ENCODE measurements around the gene SLC39A7.

Gene SLC39A7

DNA sequence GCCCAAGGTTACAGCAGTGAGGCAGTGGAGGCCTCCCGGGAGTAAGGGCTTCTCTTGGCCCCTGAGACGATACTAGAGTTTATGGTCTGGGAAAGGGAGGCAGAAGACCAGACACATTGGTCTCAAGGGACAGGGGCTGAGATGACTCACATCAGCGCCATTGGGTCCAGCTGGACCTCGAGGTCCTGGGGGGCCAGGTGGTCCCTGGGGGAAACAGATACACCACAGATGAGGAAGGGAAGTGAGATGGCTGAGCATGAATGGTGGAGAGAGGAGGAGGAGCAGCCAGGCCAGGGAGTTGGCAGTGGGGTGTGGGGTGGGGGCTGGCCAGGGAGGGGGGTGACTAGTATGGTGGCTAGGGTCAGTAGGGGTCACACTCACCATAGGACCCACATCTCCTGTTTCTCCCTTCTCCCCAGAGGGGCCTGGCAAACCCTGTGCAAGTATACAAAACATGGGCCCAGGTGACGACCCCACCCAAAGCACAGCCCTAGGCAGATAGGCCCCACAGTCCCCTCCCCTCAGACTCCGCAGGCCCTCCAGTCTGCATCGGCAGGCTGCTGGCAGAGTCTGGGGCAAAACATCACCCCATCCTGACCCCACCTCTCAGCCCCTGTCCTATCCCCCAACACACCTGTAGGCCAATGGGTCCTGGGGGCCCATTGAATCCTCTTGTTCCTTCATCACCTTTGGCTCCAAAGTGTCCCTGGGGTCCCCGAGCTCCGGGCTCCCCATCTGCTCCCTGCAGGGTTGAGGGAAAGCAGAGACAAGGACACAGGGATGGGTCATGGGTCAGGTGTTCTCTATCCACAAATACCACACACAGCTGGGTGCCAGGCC lies 30.3 kb upstream of the SLC39A7 start:
- no peak for DNase-seq

DNA sequence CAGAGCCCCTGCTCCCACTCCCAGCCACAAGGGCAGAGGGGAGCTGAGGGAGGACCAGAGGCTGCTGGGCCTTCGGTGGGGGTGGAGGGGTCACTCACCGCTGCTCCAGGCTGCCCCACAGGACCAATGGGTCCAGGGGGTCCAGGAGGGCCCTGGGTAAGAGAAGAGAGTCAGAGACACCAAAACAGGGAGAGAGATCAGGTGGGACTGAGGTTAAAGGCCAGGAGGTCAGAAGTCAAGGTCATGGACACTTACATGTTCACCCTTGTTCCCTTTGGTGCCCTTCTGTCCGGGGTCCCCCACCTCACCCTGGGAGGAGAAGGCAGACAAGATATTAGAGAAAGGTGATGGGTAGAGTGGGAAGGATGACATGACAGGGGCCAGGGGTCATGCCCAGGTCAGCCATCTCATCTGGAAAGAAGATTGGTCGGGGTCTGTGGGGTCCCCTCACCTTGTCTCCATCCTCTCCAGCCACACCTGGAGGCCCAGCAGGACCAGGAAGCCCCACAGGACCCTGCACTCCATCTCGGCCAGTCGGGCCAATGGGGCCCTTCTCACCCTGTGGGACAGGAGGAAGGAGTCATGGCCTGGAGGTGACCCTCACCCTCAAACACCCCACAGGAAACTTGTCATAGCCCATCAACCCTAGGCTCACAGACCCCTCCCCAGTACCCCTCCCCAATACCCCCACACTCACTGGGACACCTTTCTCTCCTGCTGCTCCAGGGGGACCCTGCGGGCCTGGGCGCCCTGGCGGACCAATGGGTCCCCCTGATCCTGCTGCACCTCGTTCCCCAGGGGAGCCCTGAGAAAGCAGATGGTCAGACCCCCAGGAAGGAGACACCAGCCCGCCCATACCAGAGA lies 29.4 kb upstream of the SLC39A7 start:
- no peak for DNase-seq

DNA sequence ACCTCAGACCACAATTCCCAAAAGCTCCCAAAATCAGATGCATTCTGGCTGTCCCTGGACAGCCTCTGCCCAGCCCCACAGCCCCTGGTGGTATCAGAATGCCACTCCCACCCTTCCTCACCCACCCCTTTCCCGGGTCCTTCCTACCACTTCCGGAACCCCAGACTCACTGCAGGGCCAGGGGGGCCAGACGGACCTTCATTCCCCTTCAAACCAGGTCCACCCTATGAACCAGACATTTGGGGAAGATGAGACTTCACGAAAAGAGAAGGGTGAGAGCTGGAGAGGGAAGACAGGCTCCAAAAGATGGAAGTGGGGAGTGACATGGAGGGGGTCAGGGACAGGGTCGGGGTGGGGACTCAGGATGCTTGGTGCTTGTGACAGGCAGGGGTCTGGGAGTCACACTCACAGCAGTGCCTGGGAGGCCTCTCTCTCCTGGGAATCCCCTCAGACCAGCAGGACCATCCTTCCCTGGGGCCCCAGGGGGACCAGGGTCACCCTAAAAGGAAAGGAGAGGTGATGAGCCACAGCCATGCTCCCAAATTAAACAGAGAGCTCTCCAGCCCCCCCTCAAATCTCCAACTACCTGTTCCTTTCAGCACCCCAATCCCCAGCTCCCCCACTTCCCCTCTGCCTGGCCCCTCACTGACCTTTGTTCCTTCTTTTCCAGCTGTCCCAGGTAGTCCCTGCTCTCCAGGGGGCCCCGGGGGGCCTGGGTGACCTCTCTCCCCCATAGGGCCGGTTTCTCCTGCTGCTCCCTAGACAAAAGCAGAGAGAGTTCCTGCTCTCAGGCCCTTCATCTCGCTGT lies 28.6 kb upstream of the SLC39A7 start:
- DNase-seq, result no peak

DNA sequence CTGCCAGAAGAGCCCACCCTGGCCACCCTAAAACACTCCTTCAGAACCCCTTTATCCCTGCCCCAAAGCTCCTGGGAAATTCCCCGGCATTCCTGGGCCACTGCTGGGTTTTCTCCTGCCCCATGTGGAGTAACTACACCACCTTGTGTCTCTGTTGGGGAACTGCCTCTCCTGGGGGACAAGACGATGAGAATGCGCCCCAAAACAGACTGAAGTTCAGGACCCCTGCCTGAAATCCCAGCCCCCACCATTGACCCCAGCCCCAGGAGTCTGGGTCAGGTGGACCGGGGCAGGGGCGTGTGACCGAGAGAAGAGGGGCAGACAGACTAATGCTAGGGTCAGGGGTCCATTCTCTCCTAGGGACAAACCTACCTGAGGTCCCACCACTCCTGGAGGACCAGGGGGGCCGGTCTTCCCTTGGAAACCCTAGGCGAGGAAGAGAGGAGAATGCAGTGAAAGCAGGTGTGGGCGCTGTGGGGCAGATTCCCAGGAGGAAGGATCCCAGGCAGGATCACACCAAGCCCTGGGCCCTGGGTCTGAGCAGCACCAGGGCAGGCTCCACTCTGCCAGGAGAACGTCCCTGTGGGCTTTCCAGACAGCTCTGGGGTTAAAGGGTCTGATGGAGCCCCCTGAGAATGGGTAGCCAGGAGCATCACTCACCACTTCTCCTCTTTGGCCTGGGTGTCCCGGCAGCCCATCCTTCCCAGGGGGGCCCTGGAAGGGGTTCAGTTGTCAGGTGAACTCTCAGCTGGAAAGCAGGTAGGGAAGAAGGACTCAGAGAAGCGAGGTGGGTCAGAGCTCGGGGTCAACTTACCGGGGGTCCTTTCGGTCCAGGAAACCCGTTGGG lies 27.8 kb upstream of the SLC39A7 start:
- no peak for DNase-seq

DNA sequence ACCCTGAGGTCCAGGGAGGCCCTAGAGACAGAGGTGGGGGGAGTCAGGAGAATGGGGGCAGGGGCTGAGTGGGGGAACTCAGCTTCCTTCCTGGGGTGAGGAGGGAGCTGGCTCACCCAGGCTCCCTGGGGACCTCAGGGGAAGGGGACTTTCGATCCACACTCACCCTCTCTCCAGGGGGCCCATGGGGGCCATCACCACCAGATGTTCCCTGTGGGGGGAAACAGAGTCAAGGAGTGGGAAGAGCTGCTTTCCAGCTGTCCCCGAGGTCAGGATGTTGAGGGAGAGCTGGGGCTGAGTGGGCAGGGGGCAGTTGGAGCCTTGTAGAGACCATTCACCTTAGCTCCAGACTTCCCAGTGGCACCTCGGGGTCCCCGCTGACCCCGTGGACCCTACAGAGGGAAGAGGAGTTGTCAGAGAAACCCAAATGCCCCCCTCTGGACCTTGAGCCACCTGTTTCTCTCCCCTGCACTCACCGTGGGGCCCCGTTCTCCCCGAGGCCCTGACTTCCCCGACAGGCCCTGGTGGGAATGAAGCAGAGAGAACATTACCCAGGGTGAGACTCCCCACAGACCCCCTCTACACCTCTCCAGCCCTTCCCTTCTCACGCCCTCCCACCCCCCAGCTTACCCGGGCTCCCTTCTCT lies 27.0 kb upstream of the SLC39A7 start:
- DNase-seq, result no peak

DNA sequence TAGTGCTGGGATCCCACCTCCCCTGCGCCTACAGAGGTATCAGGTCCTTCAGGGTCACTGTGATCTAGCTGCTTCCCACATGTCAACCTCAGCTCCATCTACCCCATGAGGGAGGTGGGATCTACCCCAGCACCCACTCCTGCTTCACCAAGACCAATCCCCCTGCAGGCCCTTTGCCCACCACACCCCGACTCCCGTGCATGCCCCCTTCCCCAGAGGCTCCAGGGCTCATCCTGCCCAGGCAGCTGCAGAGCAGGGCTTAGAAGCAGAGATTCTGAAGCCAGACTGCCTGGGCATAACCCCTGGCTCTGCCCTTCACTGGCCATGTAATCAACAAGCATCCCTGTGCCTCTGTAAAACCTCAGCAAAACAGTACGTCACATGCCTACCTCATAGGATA lies 25.9 kb upstream of the SLC39A7 start:
- no peak for DNase-seq

DNA sequence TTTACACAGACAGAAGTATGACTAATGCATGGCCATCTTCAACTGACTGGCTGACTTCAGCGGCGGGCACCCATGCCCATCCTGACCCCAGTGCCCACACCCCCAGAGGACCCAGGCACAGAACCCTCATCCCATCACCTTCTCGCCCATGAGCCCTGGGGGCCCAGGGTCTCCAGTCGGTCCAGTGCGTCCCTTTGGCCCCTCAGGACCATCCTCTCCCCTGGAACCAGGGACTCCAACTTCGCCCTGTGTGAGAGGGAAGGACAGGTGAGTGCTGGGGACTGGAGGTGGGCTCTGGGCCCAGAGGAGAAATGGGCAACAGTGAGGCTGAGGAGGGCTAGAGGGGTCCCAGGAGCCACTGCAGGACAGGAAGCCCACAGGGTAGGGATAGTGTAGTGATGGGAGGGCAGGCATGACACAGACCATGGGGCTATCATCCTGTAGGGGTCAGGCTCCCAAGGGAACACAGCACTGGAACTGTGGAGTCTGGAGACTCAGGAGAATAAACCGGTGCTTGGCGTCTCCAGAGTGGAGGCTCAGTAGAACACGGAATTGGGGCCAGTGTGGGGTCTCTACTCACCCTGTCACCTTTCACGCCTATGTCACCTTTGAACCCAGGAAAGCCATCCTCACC lies 25.1 kb upstream of the SLC39A7 start:
- no peak for DNase-seq

DNA sequence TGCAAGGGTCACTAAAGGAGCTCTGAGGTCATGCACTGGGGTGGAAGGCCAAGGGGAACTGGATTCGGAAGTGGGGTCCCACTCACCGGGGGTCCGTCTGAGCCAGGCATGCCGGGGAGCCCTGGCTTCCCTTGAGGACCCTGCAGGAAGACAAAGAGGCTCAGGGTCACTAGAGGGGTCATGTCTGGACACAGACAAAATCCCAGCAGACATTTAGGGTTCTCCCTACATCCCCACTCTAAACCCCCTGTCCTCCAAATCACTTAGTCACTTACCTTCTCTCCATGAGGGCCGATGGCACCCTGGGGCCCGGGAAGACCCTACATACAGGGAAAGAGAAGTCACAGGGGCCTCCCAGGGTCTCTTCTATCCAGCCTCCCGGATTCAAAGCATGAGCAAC lies 23.8 kb upstream of the SLC39A7 start:
- no peak for DNase-seq

DNA sequence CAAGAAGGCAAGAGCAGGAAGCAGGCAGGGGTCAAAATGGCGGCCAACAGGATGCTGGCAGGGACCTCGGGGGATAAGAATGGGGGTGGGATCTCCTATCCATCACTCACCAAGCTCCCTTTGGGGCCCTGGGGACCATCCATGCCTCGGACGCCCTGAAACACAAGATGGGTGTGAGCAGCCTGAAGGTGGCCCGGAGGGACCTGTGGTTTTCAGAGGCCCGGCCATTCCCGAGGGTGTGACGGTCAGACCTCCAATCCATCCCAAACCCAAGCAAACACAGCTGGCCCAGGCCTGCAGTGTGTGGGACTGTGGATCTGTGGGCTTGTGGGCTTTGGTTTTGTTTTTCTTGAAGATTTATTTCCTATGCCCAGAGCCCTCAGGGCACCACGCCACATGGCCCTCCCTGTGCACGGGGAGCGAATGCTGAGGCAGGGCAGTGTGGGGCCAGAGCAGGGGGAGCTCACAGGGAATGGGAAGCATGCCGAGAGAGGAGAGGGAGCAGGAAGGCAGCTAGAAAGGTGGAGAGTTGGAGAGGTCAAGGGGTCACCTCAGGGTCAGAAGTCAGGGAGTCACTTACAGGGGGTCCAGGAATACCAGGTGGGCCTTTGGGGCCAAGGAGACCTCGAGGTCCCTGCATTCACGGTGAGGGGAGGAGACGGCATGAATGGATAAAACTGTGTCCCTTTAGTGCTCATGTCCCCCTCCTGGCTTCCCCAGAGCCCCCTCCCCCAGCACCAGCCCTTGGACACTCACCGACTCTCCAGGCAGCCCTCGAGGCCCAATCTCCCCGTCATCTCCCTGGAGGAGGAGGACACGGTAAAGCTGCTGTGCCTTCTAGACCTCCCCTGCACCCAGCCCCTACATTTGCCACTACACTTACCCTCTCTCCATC lies 22.9 kb upstream of the SLC39A7 start:
- no peak for DNase-seq

DNA sequence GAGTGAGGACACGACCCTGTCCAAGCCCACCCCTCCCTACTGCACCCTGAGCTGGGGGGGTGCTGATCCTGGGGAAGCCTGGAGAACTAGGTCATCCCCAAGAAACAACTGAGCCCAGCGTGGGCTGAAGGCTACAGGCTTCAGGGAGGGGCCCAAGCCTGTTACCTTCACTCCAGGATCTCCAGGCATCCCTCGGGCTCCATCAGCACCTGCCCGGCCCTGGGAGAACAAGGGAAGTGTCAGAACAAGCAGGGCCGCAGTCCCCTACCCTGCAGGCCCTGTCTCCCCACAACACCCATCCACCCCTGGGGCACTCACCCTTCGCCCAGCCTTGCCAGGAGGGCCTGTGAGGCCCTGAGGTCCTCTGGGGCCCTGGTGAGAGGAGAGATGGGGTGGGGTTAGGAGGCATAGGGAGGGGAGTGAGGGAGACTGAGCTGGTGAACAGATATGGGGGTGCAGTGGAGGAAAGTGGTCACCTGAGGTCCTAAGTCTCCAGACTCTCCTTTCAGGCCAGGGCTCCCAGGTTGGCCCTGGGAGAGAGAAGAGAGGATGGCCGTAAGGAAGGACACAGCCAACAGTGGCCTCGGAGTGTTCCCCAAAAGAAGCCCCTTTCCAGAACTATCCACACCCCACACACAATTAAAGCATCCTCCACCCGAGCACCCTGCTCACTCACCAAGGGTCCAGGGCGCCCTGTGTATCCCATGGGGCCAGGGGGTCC lies 21.8 kb upstream of the SLC39A7 start:
- DNase-seq, result no peak

DNA sequence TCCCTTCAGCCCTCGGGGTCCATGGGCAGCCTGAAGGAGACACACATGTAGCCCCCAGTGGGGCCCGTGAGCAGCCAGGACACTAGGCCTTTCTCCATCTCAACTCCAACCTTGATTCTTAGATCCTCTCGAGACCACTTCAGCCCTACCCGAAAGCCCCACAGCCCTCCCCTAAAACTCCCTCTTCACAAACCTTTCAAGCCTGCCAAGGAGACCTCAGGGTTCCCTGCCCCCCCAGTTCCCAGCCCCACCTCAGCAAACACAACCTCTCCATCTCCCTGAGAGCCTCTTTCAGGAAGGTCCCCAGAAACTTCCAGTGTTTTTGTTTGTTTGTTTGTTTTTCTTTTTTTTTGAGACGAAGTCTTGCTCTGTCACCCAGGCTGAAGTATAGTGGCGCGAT lies 19.5 kb upstream of the SLC39A7 start:
- DNase-seq, result no peak

DNA sequence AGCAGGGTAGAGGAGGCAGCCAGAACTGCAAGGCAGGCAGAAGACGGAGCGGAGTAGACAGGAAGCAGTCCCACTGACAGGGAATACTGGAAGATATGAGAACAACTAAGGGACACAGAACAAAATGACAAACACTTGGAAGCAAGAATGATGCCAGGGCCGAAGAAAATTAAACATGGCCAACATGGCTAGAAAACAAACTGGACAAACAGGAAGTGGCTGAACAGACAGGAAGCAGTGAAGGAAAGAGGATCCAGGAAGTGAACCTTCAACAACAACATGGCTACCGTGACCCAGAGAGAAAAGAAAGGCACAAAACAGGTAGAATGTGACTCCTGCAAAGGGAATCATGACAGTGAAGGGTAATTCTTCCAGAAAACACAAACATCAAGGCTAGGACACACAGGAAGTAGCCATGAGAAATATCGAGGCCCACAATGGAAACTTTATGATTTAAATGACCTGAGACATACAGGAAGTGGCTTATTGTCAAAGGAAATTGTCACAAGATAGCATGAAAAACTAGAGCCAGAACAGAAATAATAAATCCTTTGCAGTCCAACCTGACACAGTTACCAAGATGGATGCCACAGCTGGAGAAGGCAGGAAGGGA lies 17.5 kb upstream of the SLC39A7 start:
- DNase-seq, result no peak

DNA sequence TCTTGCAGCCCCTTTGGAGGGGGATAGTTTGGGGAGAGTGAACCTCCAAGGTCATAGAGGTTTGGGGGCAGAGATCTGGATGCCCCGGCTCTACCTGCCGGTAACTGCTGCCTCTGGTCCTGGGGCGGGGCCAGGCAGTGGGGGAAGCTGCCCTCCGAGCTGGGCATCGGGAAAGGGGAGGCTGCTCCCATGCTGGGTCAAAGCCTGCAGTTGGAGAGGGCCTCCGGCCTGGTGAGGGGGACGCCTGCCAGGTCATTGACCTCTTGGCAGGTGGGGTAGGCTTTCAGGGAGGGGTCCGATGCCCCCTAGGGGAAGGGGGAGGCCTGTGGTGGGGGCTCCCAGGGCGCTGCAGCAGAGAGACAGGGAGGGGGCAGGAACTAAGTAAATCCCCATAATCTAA lies 15.5 kb upstream of the SLC39A7 start:
- DNase-seq, result no peak

DNA sequence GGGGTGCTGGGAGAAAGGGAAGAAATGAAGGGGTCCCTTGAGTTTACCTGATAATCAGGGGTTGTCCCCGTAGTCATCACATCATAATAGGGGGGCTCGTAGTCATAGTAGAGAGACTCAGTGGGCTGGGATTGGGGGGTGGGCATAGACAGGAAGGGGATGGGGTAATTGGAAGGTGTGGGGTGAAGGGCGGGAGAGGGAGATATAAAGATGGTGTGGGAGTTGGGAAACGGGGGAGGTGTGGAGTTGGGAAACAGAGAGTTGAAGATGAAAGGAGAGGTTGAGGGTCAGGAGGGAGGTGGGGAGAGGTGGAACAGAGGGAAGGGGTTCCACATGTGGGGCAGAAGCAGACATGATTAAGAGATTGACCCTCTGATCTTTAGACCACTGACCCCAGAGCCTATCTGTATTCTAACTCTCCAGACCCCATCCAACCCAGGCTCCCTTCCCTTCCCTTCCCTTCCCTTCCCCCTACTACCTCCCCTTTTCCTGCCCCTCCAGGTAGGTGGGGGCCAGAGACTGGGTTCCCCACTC lies 14.9 kb upstream of the SLC39A7 start:
- no peak for DNase-seq

DNA sequence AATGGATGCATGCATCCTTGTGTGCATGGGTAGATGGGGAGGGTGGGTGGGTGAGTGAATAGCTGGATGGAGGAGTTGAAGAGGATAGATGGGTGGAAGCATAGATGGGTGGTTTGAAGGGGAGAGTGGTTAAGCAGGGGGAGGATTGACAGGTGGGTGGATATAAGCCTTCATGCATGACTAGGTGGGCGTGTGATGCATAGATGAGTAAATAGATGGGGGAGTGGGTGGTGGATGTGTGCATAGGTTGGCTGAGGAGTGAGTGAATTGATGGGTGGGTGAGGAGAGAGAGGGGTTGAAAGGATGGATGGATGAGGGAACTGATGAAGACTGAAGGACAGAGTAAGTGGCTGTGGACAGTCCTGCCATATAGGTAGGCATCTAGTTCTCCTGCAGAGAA lies 12.9 kb upstream of the SLC39A7 start:
- no peak for DNase-seq

DNA sequence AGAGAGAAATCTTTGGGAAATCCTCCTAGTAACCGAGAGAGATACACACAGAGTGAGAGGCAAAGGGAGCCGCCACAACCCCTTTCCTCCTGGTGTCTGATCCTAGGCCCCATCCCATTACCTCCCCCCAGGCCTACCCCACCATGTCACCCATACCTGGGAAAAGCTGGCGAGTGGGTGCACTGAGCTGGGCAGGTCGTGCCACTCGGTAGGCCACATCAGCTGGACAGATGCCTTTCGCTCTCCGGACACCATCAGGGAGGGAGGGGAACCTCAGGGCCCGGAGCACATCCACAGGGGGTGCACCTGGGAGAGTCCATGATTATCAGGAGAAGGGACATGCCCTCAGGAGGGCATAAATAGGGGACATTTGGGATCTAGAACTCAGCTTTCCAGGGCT lies 11.5 kb upstream of the SLC39A7 start:
- DNase-seq, result no peak

DNA sequence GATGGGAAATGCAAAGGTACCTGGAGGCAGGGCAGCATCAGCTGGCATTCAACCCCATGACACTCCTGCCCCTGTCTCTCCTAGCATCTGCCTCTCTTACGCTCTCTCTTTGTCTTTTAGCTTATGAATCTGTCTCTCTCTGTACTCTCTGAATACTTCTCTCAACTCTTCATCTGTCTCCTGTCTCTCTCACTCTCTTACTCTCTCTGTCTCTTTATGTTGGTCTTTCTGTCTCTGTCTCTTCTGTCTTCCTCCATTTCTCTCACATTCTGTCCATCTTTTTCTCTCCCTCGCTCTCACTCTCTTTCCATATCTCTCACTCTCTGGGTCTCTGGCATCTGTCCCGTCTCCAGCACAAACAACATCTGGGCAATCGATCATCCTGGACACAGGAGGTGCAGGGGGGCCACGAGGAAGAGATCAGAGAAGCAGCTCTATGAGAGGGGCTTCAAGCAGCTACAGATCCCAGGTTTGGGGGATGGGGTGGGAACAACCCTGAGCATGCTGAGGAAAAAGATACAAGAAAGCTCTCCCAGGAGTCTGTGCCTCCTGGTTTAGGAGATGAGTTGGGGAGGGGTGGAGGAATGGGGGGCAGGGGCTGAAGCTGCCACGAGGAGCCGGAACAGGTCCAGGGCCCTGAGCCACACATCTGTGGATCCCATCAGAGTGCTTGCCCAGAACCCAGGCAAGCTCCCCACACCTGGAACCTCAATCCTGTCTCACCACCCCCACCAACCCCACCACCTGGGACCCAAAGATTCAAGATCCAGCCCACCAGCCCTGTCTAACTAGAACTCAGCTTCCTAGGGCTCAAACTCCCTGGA lies 10.8 kb upstream of the SLC39A7 start:
- no peak for DNase-seq

Data from activated gamma-delta T cell (primary cell).